Large intestine (tissue), 3 donors: ENCODE results near the gene SCGB3A1. TPM values are rescaled to one million over a fixed set of nuclear protein-coding genes. Genes with fewer than 3 reads are reported as not detected.

ENCODE experiments used
- DNase-seq, 2 donors: peaks; one replicate each; pipeline versions ENCODE4 v3.0.0 to v3.0.0-alpha.2; 2013
- H3K27ac ChIP-seq: one replicate; pipeline ENCODE4 v1.5.1; 2013; ENCODE audit warnings: low read length
- H3K27me3 ChIP-seq: 2 replicates; pipeline ENCODE4 v1.6.1; 2013; ENCODE audit warnings: low read length; ENCODE audit not compliant: control insufficient read depth, insufficient read depth
- H3K36me3 ChIP-seq: 2 replicates; pipeline ENCODE4 v1.6.1; 2013; ENCODE audit warnings: low read length; ENCODE audit not compliant: control insufficient read depth, insufficient read depth
- H3K4me1 ChIP-seq: one replicate; pipeline ENCODE4 v1.6.1; 2013; ENCODE audit warnings: low read length; ENCODE audit not compliant: control insufficient read depth, insufficient read depth
- H3K4me3 ChIP-seq: one replicate; pipeline ENCODE4 v1.5.1; 2013; ENCODE audit warnings: low read length
- H3K9me3 ChIP-seq: one replicate; pipeline ENCODE4 v1.6.1; 2013; ENCODE audit warnings: mild to moderate bottlenecking, low read depth, low read length, moderate library complexity; ENCODE audit not compliant: control insufficient read depth
- WGBS: methylation state at CpG from one replicate; pipeline ENCODE4 v1.1.5; 2013; ENCODE audit warnings: low lambda C conversion rate; ENCODE audit not compliant: insufficient coverage; 5-methylcytosine and 5-hydroxymethylcytosine counted together
- polyA plus RNA-seq: library from polyadenylated mRNA; unstranded; fragments of 120-200 nt; gene quantifications from one replicate; pipeline ENCODE4 v1.2.1, GENCODE V29; 2013

The SCGB3A1 gene
- polyA plus RNA-seq, 1 donor = 0.25 TPM

GRCh38 chr5:180631549-180632383 lies 40.5 kb upstream of the SCGB3A1 start:
- H3K4me1 ChIP-seq = no peaks in the 10 kb centered on the region
- no peaks in the 10 kb centered on the region for H3K36me3 ChIP-seq
- H3K4me3 ChIP-seq = no peak overlapping the region
- no CpG with 5 or more reads among the region's 36 CpGs for WGBS
- no peak for DNase-seq
- H3K27ac ChIP-seq = no peak overlapping the region
- no peaks in the 10 kb centered on the region for H3K9me3 ChIP-seq
- no peaks in the 10 kb centered on the region for H3K27me3 ChIP-seq

- WGBS = no CpG with 5 or more reads among the region's 22 CpGs
- Histone ChIP-seq H3K27ac (no peak overlapping the region), H3K9me3 (no peaks in the 10 kb centered on the region), H3K4me3 (no peak overlapping the region), H3K4me1 (no peaks in the 10 kb centered on the region), H3K36me3 (no peaks in the 10 kb centered on the region), H3K27me3 (no peaks in the 10 kb centered on the region)
- no peak for DNase-seq
Observed at GRCh38 chr5:180630426-180630825, 39.1 kb upstream of the SCGB3A1 start.

GRCh38 chr5:180629831-180630382 lies 38.6 kb upstream of the SCGB3A1 start:
- H3K36me3 ChIP-seq = no peaks in the 10 kb centered on the region
- H3K9me3 ChIP-seq = no peaks in the 10 kb centered on the region
- WGBS = no CpG with 5 or more reads among the region's 25 CpGs

GRCh38 chr5:180628827-180629750 lies 37.8 kb upstream of the SCGB3A1 start:
- DNase-seq = no peak
- H3K9me3 ChIP-seq = no peaks in the 10 kb centered on the region
- H3K36me3 ChIP-seq = no peaks in the 10 kb centered on the region
- no peaks in the 10 kb centered on the region for H3K4me1 ChIP-seq
- H3K4me3 ChIP-seq = no peak overlapping the region
- H3K27ac ChIP-seq = no peak overlapping the region
- WGBS = no CpG with 5 or more reads among the region's 44 CpGs
- H3K27me3 ChIP-seq = no peaks in the 10 kb centered on the region

More at GRCh38 chr5:180629831-180630382, 38.6 kb upstream of the SCGB3A1 start:
- Histone ChIP-seq H3K4me1 (no peaks in the 10 kb centered on the region), H3K4me3 (no peak overlapping the region), H3K27ac (no peak overlapping the region), H3K27me3 (no peaks in the 10 kb centered on the region)
- no peak for DNase-seq

GRCh38 chr5:180628211-180628610 lies 36.9 kb upstream of the SCGB3A1 start:
- no peak for DNase-seq
- WGBS = no CpG with 5 or more reads among the region's 14 CpGs
- H3K27me3 ChIP-seq = no peaks in the 10 kb centered on the region
- no peaks in the 10 kb centered on the region for H3K4me1 ChIP-seq
- H3K9me3 ChIP-seq = no peaks in the 10 kb centered on the region
- H3K27ac ChIP-seq = no peak overlapping the region
- H3K36me3 ChIP-seq = no peaks in the 10 kb centered on the region
- H3K4me3 ChIP-seq = no peak overlapping the region

- DNase-seq = no peak
- Histone ChIP-seq H3K36me3 (no peaks in the 10 kb centered on the region), H3K4me1 (no peaks in the 10 kb centered on the region), H3K9me3 (no peaks in the 10 kb centered on the region), H3K27ac (no peak overlapping the region), H3K27me3 (no peaks in the 10 kb centered on the region), H3K4me3 (no peak overlapping the region)
- no CpG with 5 or more reads among the region's 12 CpGs for WGBS
Observed at GRCh38 chr5:180627386-180628120, 36.3 kb upstream of the SCGB3A1 start.

GRCh38 chr5:180626661-180627385 lies 35.5 kb upstream of the SCGB3A1 start:
- Histone ChIP-seq H3K4me1 (no peaks in the 10 kb centered on the region), H3K9me3 (no peaks in the 10 kb centered on the region), H3K4me3 (no peak overlapping the region), H3K27me3 (no peaks in the 10 kb centered on the region), H3K27ac (no peak overlapping the region), H3K36me3 (no peaks in the 10 kb centered on the region)
- WGBS = no CpG with 5 or more reads among the region's 15 CpGs
- no peak for DNase-seq

GRCh38 chr5:180625791-180626660 lies 34.7 kb upstream of the SCGB3A1 start:
- Histone ChIP-seq H3K27me3 (no peaks in the 10 kb centered on the region), H3K4me1 (no peaks in the 10 kb centered on the region), H3K36me3 (no peaks in the 10 kb centered on the region), H3K9me3 (no peaks in the 10 kb centered on the region), H3K27ac (no peak overlapping the region), H3K4me3 (no peak overlapping the region)
- no peak for DNase-seq
- WGBS = no CpG with 5 or more reads among the region's 25 CpGs
